Trophoblast cell (in vitro differentiated cells and primary cell): ENCODE measurements around the gene SIK3.

ENCODE experiments used
- DNase-seq, 2 donors: peaks; one replicate each; pipeline ENCODE4 v3.0.0-alpha.2; 2016
- H2AFZ ChIP-seq: 2 replicates; pipeline ENCODE4 v1.6.1; 2013; ENCODE audit warnings: low read length, moderate library complexity, mild to moderate bottlenecking; ENCODE audit not compliant: insufficient read depth, poor library complexity
- H2AK5ac ChIP-seq: 2 replicates; pipeline ENCODE4 v1.6.1; 2013; ENCODE audit warnings: mild to moderate bottlenecking, low read length
- H2BK120ac ChIP-seq: 2 replicates; pipeline ENCODE4 v1.6.1; 2013; ENCODE audit warnings: low read length, mild to moderate bottlenecking, moderate library complexity; ENCODE audit not compliant: insufficient read depth, poor library complexity
- H2BK12ac ChIP-seq: 2 replicates; pipeline ENCODE4 v1.6.1; 2013; ENCODE audit warnings: mild to moderate bottlenecking, low read length, moderate library complexity
- H2BK5ac ChIP-seq: 2 replicates; pipeline ENCODE4 v1.6.1; 2013; ENCODE audit warnings: low read length, low read depth, moderate library complexity, mild to moderate bottlenecking; ENCODE audit not compliant: poor library complexity
- H3K14ac ChIP-seq: 2 replicates; pipeline ENCODE4 v1.6.1; 2013; ENCODE audit warnings: mild to moderate bottlenecking, low read length
- H3K18ac ChIP-seq: 2 replicates; pipeline ENCODE4 v1.6.1; 2013; ENCODE audit warnings: mild to moderate bottlenecking, low read length
- H3K23ac ChIP-seq: 2 replicates; pipeline ENCODE4 v1.6.1; 2013; ENCODE audit warnings: low read length
- H3K27ac ChIP-seq: 2 replicates; pipeline ENCODE4 v1.5.1; 2013; ENCODE audit warnings: low read depth, mild to moderate bottlenecking, inconsistent platforms, low read length, moderate library complexity
- H3K27me3 ChIP-seq: 2 replicates; pipeline ENCODE4 v1.6.1; 2013; ENCODE audit warnings: inconsistent platforms, mild to moderate bottlenecking, low read length, moderate library complexity; ENCODE audit not compliant: insufficient read depth
- H3K36me3 ChIP-seq, 2 experiments: 1 replicate in 1 of 2; 2 replicates in 1 of 2; pipeline ENCODE4 v1.6.1; 2013; ENCODE audit warnings: low read length in 2 of 2, mild to moderate bottlenecking in 2 of 2, moderate library complexity in 1 of 2; ENCODE audit not compliant: insufficient read depth in 2 of 2, control insufficient read depth in 1 of 2
- H3K4ac ChIP-seq: 2 replicates; pipeline ENCODE4 v1.6.1; 2013; ENCODE audit warnings: low read depth, mild to moderate bottlenecking, low read length, moderate library complexity
- H3K4me1 ChIP-seq, 2 experiments: 1 replicate in 1 of 2; 2 replicates in 1 of 2; pipeline ENCODE4 v1.6.1; 2013; ENCODE audit warnings: low read length in 2 of 2, mild to moderate bottlenecking in 2 of 2, moderate library complexity in 1 of 2; ENCODE audit not compliant: insufficient read depth in 2 of 2, control insufficient read depth in 1 of 2
- H3K4me2 ChIP-seq: 2 replicates; pipeline ENCODE4 v1.6.1; 2013; ENCODE audit warnings: inconsistent platforms, mild to moderate bottlenecking, low read length, moderate library complexity
- H3K4me3 ChIP-seq: 2 replicates; pipeline ENCODE4 v1.5.1; 2013; ENCODE audit warnings: mild to moderate bottlenecking, low read depth, low read length, inconsistent platforms
- H3K79me1 ChIP-seq: one replicate; pipeline ENCODE4 v1.6.1; 2013; ENCODE audit warnings: low read length
- H3K79me2 ChIP-seq: 2 replicates; pipeline ENCODE4 v1.6.1; 2013; ENCODE audit warnings: low read length, mild to moderate bottlenecking; ENCODE audit not compliant: control insufficient read depth, insufficient read depth, poor library complexity
- H3K9ac ChIP-seq: 2 replicates; pipeline ENCODE4 v1.6.1; 2013; ENCODE audit warnings: mild to moderate bottlenecking, low read length
- H3K9me3 ChIP-seq: 2 replicates; pipeline ENCODE4 v1.6.1; 2013; ENCODE audit warnings: low read depth, mild to moderate bottlenecking, control low read depth, inconsistent platforms, low read length; ENCODE audit not compliant: insufficient read depth
- H4K12ac ChIP-seq: 2 replicates; pipeline ENCODE4 v1.6.1; 2013; ENCODE audit warnings: low read depth, mild to moderate bottlenecking, low read length, moderate library complexity
- H4K8ac ChIP-seq: 2 replicates; pipeline ENCODE4 v1.6.1; 2013; ENCODE audit warnings: low read depth, mild to moderate bottlenecking, low read length, moderate library complexity
- H4K91ac ChIP-seq: one replicate; pipeline ENCODE4 v1.6.1; 2013; ENCODE audit warnings: low read depth, mild to moderate bottlenecking, low read length, moderate library complexity
- WGBS: extraction: QIAGEN DNeasy Blood & Tissue Kit; methylation state at CpG from one replicate; pipeline ENCODE4 v1.1.7; 2013; ENCODE audit warnings: missing lambda C conversion rate; ENCODE audit not compliant: insufficient read length, insufficient coverage; ENCODE audit errors: extremely low coverage; 5-methylcytosine and 5-hydroxymethylcytosine counted together

Gene SIK3

GRCh38 chr11:116828632-116829524, 269.4 kb downstream of the SIK3 start:
- Histone ChIP-seq H2AFZ (no peak overlapping the region), H2BK120ac (no peak overlapping the region), H3K9me3 (no peaks in the 10 kb centered on the region), H4K91ac (no peak overlapping the region), H2BK5ac (no peak overlapping the region), H3K4me3 (no peak overlapping the region), H3K9ac (peak overlapping the region; percentile 18), H4K8ac (no peak overlapping the region), H3K36me3 (no peaks in the 10 kb centered on the region), H4K12ac (no peak overlapping the region), H3K18ac (no peak overlapping the region), H3K79me2 (no peaks in the 10 kb centered on the region), H3K79me1 (peaks cover 3% of the 10 kb centered on the region), H3K27ac (no peak overlapping the region), H3K23ac (no peak overlapping the region), H3K4ac (no peak overlapping the region), H3K4me1 (peaks cover 5% of the 10 kb centered on the region in 2 experiments), H3K4me2 (no peak overlapping the region), H3K27me3 (no peaks in the 10 kb centered on the region), H2AK5ac (no peak overlapping the region), H2BK12ac (peak overlapping the region; percentile 4), H3K14ac (no peak overlapping the region)
- WGBS = no CpG with 5 or more reads among the region's 16 CpGs
- DNase-seq = no peak

- Histone ChIP-seq H2AK5ac (no peak overlapping the region), H2AFZ (no peak overlapping the region), H4K91ac (peak overlapping the region; percentile 40), H3K36me3 (no peaks in the 10 kb centered on the region), H4K8ac (no peak overlapping the region), H3K27ac (no peak overlapping the region), H3K9me3 (no peaks in the 10 kb centered on the region), H2BK120ac (no peak overlapping the region), H3K4me1 (peaks cover 5% of the 10 kb centered on the region in 2 experiments), H2BK5ac (no peak overlapping the region), H3K4ac (no peak overlapping the region), H3K4me3 (no peak overlapping the region), H3K79me2 (no peaks in the 10 kb centered on the region), H3K23ac (no peak overlapping the region), H3K14ac (no peak overlapping the region), H2BK12ac (no peak overlapping the region), H3K27me3 (no peaks in the 10 kb centered on the region), H3K18ac (no peak overlapping the region), H3K4me2 (no peak overlapping the region), H4K12ac (no peak overlapping the region), H3K79me1 (peaks cover 3% of the 10 kb centered on the region), H3K9ac (no peak overlapping the region)
- DNase-seq = no peak
- no CpG with 5 or more reads among the region's 6 CpGs for WGBS
These were observed 270.8 kb downstream of the SIK3 start for GRCh38 chr11:116827461-116827860.

- no peak overlapping the region for H2BK5ac ChIP-seq
- WGBS = no CpG with 5 or more reads among the region's 9 CpGs
- peaks cover 5% of the 10 kb centered on the region in 2 experiments for H3K4me1 ChIP-seq
- H2BK120ac ChIP-seq = no peak overlapping the region
- H3K79me2 ChIP-seq = no peaks in the 10 kb centered on the region
- no peak overlapping the region for H2AFZ ChIP-seq
- DNase-seq = no peak
- no peak overlapping the region for H3K18ac ChIP-seq
- no peak overlapping the region for H3K23ac ChIP-seq
- no peaks in the 10 kb centered on the region for H3K27me3 ChIP-seq
- H4K12ac ChIP-seq = no peak overlapping the region
- H2AK5ac ChIP-seq = no peak overlapping the region
- no peak overlapping the region for H4K91ac ChIP-seq
- H3K4ac ChIP-seq = no peak overlapping the region
- H3K14ac ChIP-seq = no peak overlapping the region
- H4K8ac ChIP-seq = no peak overlapping the region
- H3K4me3 ChIP-seq = no peak overlapping the region
- H3K9ac ChIP-seq = no peak overlapping the region
- H3K79me1 ChIP-seq = peaks cover 3% of the 10 kb centered on the region
- no peaks in the 10 kb centered on the region for H3K36me3 ChIP-seq
- H3K27ac ChIP-seq = no peak overlapping the region
- H2BK12ac ChIP-seq = no peak overlapping the region
- H3K4me2 ChIP-seq = no peak overlapping the region
- no peaks in the 10 kb centered on the region for H3K9me3 ChIP-seq
These were observed 271.3 kb downstream of the SIK3 start for GRCh38 chr11:116826751-116827431.

- H3K18ac ChIP-seq = no peak overlapping the region
- WGBS = no CpG with 5 or more reads among the region's 22 CpGs
- H3K4me3 ChIP-seq = no peak overlapping the region
- H3K4me1 ChIP-seq = peaks cover 5% of the 10 kb centered on the region in 2 experiments
- H2BK120ac ChIP-seq = no peak overlapping the region
- H3K4ac ChIP-seq = no peak overlapping the region
- H3K79me1 ChIP-seq = peaks cover 3% of the 10 kb centered on the region
- no peak overlapping the region for H4K8ac ChIP-seq
- H2AK5ac ChIP-seq = no peak overlapping the region
- H3K4me2 ChIP-seq = no peak overlapping the region
- no peak overlapping the region for H2AFZ ChIP-seq
- H3K27ac ChIP-seq = no peak overlapping the region
- no peak overlapping the region for H3K9ac ChIP-seq
- H3K23ac ChIP-seq = no peak overlapping the region
- H3K27me3 ChIP-seq = no peaks in the 10 kb centered on the region
- no peak overlapping the region for H3K14ac ChIP-seq
- no peaks in the 10 kb centered on the region for H3K79me2 ChIP-seq
- H4K91ac ChIP-seq = no peak overlapping the region
- no peak for DNase-seq
- no peaks in the 10 kb centered on the region for H3K9me3 ChIP-seq
- no peaks in the 10 kb centered on the region for H3K36me3 ChIP-seq
- no peak overlapping the region for H4K12ac ChIP-seq
- H2BK5ac ChIP-seq = no peak overlapping the region
- H2BK12ac ChIP-seq = no peak overlapping the region
These were observed 272.1 kb downstream of the SIK3 start for GRCh38 chr11:116825854-116826750.
